SU-DHL-6 (cell line): ENCODE results near the gene CATSPERZ.
"Not testable (repeated sequence)": the region's sequence is repeated elsewhere in the genome, so short reads cannot be mapped to it uniquely, and the experiment has no call there.

Source experiments
- H2AFZ ChIP-seq: fragments of 200-600 bp; sonication (generic); 2 replicates; pipeline ENCODE4 v1.6.1; 2014; ENCODE audit warnings: low read depth, mild to moderate bottlenecking, moderate library complexity, mixed read lengths, antibody characterized with exemption, low read length; ENCODE audit not compliant: severe bottlenecking
- H3F3A ChIP-seq: fragments of 200-600 bp; shearing (Covaris generic); 2 replicates; pipeline ENCODE4 v1.6.0; 2016; ENCODE audit warnings: antibody characterized with exemption, mild to moderate bottlenecking; ENCODE audit not compliant: insufficient read depth
- H3K27ac ChIP-seq: fragments of 200-600 bp; sonication (generic); 2 replicates; pipeline ENCODE4 v1.5.1; 2016; ENCODE audit warnings: low read depth, mild to moderate bottlenecking, low read length, moderate library complexity, mixed read lengths
- H3K27me3 ChIP-seq: fragments of 200-600 bp; sonication (generic), shearing (Covaris generic); 2 replicates; pipeline ENCODE4 v1.6.0; 2014; ENCODE audit warnings: mild to moderate bottlenecking, low read length
- H3K36me3 ChIP-seq: fragments of 200-600 bp; sonication (generic); 2 replicates; pipeline ENCODE4 v1.6.1; 2014; ENCODE audit warnings: mild to moderate bottlenecking, low read length, mixed read lengths
- H3K4me2 ChIP-seq: fragments of 300-600, 200-600 bp; shearing (Covaris generic), sonication (generic); 2 replicates; pipeline ENCODE4 v1.6.0; 2014; ENCODE audit warnings: low read length, low read depth, mild to moderate bottlenecking; ENCODE audit not compliant: poor library complexity, severe bottlenecking
- H3K4me3 ChIP-seq: fragments of 200-600 bp; sonication (generic); 2 replicates; pipeline ENCODE4 v1.5.1; 2014; ENCODE audit warnings: antibody characterized with exemption, low read length, mild to moderate bottlenecking, mixed read lengths; ENCODE audit not compliant: insufficient read depth, poor library complexity, severe bottlenecking
- H3K79me2 ChIP-seq: fragments of 200-600 bp; sonication (generic); 2 replicates; pipeline ENCODE4 v1.6.1; 2014; ENCODE audit warnings: mild to moderate bottlenecking, low read length, moderate library complexity; ENCODE audit not compliant: insufficient read depth
- H3K9ac ChIP-seq: fragments of 200-600 bp; sonication (generic); 2 replicates; pipeline ENCODE4 v1.7.0; 2014; ENCODE audit warnings: mild to moderate bottlenecking, low read length
- H3K9me2 ChIP-seq: fragments of 200-600 bp; sonication (generic); replicated peaks from 2 replicates; pipeline ENCODE4 v1.6.1; 2014; ENCODE audit warnings: low read length; ENCODE audit not compliant: insufficient read depth
- H3K9me3 ChIP-seq: fragments of 200-600 bp; sonication (generic); 2 replicates; pipeline ENCODE4 v1.6.1; 2014; ENCODE audit warnings: low read length, mixed read lengths; ENCODE audit not compliant: insufficient read depth
- H4K20me1 ChIP-seq: fragments of 200-600 bp; sonication (generic); 2 replicates; pipeline ENCODE4 v1.6.1; 2014; ENCODE audit warnings: low read depth, mild to moderate bottlenecking, antibody characterized with exemption, low read length, moderate library complexity, mixed read lengths
- EZH2phosphoT487 ChIP-seq: fragments of 200-600 bp; sonication (generic), shearing (Covaris generic); conservative IDR thresholded peaks from 2 replicates; pipeline ENCODE4 v1.6.1; 2018; ENCODE audit warnings: mild to moderate bottlenecking, antibody characterized with exemption, low read length, moderate library complexity, mixed read lengths
- TF ChIP-seq, protein P1 (sequence below): fragments of 200-600 bp; sonication (generic); IDR thresholded peaks from one replicate; pipeline ENCODE4 v1.5.1; 2017; ENCODE audit warnings: antibody characterized with exemption, mild to moderate bottlenecking, low read length, moderate library complexity; ENCODE audit not compliant: insufficient read depth, poor library complexity, severe bottlenecking

Gene CATSPERZ

DNA sequence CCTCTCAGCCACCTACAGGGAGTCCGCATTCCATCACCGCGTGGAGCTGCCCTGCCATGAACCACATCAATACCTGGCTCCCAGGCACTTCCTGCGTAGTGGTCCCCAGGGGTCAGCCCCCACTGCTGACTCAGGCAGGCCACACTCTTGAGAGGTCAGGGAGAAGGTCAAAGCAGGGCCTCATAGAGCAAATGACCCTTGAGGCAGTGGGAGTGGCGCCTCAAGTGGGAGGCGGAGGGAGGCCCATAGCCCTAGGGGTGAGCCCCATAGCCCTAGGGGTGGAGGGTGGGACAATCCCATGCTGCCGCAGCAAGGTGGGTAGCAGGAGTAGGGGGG lies 22.7 kb downstream of the CATSPERZ start:
- H3K4me2 ChIP-seq: no peak overlapping the region
- H3K36me3 ChIP-seq: no peaks in the 10 kb centered on the region
- no peaks in the 10 kb centered on the region for H3F3A ChIP-seq
- no peaks in the 10 kb centered on the region; the same call in 1 of the 2 replicates for H3K79me2 ChIP-seq
- no peak overlapping the region for H3K9ac ChIP-seq
- no peaks in the 10 kb centered on the region for H3K9me3 ChIP-seq
- H3K27me3 ChIP-seq: no peaks in the 10 kb centered on the region
- no peak overlapping the region for H2AFZ ChIP-seq
- no peak overlapping the region for H3K4me3 ChIP-seq
- no peaks in the 10 kb centered on the region for H4K20me1 ChIP-seq
- no peak overlapping the region for H3K27ac ChIP-seq
- no peaks in the 10 kb centered on the region for H3K9me2 ChIP-seq
- TF ChIP-seq EZH2phosphoT487: no peak
- TF ChIP-seq, protein P1, sequence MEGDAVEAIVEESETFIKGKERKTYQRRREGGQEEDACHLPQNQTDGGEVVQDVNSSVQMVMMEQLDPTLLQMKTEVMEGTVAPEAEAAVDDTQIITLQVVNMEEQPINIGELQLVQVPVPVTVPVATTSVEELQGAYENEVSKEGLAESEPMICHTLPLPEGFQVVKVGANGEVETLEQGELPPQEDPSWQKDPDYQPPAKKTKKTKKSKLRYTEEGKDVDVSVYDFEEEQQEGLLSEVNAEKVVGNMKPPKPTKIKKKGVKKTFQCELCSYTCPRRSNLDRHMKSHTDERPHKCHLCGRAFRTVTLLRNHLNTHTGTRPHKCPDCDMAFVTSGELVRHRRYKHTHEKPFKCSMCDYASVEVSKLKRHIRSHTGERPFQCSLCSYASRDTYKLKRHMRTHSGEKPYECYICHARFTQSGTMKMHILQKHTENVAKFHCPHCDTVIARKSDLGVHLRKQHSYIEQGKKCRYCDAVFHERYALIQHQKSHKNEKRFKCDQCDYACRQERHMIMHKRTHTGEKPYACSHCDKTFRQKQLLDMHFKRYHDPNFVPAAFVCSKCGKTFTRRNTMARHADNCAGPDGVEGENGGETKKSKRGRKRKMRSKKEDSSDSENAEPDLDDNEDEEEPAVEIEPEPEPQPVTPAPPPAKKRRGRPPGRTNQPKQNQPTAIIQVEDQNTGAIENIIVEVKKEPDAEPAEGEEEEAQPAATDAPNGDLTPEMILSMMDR: no peak

DNA sequence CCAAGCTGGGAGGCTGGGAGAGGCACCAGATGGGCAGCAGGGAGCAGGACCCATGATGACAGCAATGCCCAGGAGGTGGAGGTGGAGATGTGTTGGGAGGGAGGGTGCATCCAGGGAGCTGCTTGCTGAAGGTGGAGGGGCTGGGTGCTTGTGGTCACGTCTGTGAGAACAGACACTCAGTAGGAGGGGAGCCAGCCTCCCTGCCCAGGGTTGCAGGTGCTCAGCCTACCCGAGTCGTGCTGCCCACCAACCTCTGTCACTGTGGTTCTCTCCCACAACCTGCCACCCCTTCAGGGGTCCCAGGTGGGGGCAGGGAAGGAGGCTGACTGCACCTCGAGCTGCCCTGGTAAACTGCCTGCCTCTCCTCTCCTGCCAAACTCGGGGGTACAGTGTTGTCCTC lies 23.2 kb downstream of the CATSPERZ start:
- Histone ChIP-seq H3K36me3 (no peaks in the 10 kb centered on the region), H3K27ac (no peak overlapping the region), H3F3A (no peaks in the 10 kb centered on the region), H3K9ac (no peak overlapping the region), H3K27me3 (no peaks in the 10 kb centered on the region), H3K9me3 (no peaks in the 10 kb centered on the region), H3K79me2 (no peaks in the 10 kb centered on the region; the same call in 1 of the 2 replicates), H4K20me1 (no peaks in the 10 kb centered on the region), H3K4me2 (no peak overlapping the region), H3K4me3 (no peak overlapping the region), H3K9me2 (no peaks in the 10 kb centered on the region), H2AFZ (no peak overlapping the region)
- no peak for TF ChIP-seq EZH2phosphoT487
- TF ChIP-seq, protein P1: no peak

DNA sequence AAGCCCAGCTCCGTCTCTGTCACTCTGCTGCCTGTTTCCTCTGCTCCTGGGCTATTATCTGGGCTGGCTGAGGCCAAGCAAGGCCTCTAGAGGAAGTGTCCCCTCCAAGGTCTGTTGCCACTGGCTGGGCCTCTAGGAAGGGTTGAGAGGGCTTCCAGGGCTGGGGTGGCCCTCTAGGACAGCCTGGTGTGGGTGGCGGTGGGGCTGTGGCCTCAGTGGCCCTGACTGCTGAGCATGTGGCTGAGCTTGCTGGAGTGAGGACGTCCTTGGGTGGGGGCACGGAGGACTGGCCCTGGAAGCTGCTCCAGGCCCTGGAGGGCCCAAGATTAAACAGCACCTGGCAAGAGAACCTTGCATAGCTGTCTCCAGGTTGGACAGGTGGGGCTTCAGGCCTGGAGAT lies 23.8 kb downstream of the CATSPERZ start:
- H3K9me2 ChIP-seq, H3F3A ChIP-seq, H2AFZ ChIP-seq, H3K27ac ChIP-seq, H3K79me2 ChIP-seq, H4K20me1 ChIP-seq, H3K36me3 ChIP-seq, H3K4me2 ChIP-seq, H3K4me3 ChIP-seq, H3K9me3 ChIP-seq, H3K9ac ChIP-seq, H3K27me3 ChIP-seq: not testable (repeated sequence)

DNA sequence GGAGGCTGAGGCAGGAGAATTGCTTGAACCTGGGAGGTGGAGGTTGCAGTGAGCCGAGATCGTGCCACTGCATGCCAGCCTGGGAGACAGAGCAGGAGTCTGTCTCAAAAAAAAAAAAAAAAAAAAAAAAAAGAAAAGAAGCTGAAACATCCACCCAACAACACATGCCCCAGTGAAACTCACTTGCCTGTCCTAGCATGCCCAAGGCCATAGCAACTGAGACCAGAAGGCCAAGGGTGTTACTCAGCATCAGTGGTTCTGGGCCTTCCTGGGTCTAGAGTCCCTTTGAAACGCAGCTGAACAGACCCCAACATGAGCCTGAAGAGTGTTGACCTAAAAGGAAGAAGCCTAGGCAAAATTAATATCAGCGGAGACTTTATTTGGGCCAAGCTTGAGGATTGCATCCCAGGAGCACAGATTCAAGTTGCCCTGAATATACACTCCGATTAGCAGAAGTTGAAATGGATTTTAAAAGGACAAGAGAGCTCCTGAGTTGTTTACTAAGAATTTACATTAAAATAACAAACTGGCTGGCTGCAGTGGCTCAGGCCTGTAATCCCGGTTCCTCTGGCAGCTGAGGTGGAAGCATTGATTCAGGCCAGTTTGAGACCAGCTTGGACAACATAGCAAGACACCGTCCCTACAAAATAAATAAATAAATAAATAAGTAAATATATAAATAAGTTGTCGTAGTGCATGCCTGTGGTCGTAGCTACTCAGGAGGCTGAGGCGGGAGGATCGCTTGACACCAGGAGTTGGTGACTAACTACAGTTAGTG lies 24.7 kb downstream of the CATSPERZ start:
- Histone ChIP-seq H3K9ac (no peak overlapping the region), H3K79me2 (no peaks in the 10 kb centered on the region), H3K4me2 (no peak overlapping the region), H3K9me2 (no peaks in the 10 kb centered on the region), H2AFZ (no peak overlapping the region), H3K9me3 (no peaks in the 10 kb centered on the region), H3K36me3 (no peaks in the 10 kb centered on the region), H3F3A (no peaks in the 10 kb centered on the region), H3K27me3 (no peaks in the 10 kb centered on the region), H3K4me3 (no peak overlapping the region), H4K20me1 (no peaks in the 10 kb centered on the region), H3K27ac (no peak overlapping the region)
- TF ChIP-seq, protein P1: no peak
- no peak for TF ChIP-seq EZH2phosphoT487
